GOT3 (cell line): Measurements from ENCODE around the gene THADA.

ENCODE experiments used
- DNase-seq: peaks from one replicate; lab custom pipeline; 2025; ENCODE audit warnings: mixed read lengths; lab: John Stamatoyannopoulos, UW

THADA gene

DNA sequence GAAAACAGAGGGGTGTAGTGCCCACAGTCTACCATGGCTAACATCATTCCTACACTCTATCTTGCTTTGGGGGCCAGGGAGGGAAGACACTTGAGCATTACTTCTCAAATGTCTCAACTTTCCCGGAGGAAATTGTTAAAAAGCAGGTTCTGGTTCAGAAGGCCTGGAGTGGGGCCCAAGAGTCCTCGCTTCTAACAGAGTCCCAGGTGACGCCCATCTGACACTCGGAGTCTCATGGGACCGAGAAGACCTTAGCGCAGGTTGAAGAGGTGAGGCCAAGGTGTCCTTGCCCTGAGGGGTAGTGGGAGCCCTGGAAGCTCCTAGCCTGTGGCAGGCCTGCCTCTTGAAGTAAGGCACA lies 409.5 kb downstream of the THADA start:
- no peak for DNase-seq

DNA sequence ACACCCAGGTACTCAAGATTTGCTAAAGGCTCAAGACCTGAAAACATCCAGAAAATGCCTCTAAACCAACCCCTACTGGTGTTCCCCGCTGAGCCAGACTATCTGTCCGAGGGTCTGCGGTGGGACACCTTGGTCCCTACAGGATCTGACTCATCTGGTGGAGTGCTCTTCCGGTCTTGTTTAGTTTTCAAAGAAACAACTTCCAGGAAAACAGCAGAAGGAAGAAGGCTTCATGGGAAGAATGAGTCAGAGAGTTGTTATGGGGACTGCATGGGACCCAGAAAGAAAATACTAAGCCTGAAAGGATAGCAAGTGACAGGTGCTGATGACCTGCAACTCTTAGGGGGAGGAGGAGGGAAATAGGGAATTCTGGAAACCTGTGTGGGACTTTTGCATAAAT lies 410.7 kb downstream of the THADA start:
- no peak for DNase-seq

DNA sequence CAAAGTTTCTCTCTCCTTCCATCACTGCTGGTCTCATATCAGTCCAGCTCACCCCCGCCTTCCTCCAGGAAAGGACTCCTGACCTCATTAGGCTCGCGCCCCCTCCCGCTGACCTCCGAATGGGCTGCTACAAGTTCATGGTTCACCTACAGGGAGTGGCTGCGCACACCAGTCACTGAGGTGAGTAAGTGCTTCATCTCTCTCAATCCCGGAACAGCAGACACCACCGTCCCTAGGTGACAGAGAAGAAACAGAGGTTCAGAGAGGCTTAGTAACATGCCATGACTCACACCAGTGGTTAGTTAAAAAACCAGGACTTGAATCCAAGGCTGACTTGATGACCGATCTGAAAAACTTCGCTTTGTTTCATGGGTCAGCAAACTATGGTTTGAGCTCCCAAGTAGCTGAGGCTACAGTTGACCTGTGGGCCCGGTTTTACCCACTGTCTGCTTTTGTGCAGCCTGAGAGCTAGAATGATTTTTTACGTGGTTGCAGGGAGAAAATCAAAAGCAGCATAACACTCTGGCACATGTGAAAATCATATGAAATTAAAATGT lies 411.4 kb downstream of the THADA start:
- no peak for DNase-seq

DNA sequence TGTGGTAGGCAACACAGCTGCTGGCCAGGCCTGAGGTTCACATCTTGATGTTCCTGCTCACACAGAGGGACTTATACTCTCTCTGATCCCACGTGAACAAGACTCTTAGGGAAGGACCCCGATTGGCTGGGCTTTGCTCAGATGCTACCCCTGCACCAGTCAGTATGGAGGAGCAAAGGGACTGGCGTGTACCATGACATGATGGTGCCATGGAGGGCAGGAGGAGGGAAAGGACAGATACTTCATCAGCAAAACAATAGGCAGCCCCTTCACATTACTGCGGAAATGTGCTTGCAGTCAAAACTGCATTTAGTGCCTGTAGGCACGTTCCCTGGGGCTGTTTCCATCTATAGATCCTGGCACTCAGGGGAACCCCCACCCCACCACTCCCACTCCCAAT lies 412.1 kb downstream of the THADA start:
- DNase-seq = no peak

DNA sequence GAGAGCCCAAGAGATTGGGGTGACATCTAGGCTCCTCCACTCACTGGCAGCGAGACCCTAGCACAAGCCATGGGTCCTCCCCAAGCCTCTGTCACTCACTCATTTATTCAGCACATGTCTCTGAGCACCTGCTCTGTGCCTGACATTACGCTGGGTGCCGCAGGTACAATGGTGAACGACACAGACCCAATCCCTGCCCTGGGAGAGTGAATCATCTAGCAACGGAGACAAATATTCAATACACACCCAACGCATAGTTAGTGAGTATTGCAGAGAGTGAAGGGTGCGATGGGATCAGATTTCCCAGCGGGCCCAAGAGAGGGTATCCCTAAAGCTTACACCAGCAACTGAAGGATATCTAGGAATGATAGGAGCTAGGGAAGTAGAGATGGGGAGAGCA lies 414.9 kb downstream of the THADA start:
- no peak for DNase-seq
